Sigmoid colon (tissue), 7 donors: ENCODE data around the gene FAM161A. TPM values are rescaled to one million over a fixed set of nuclear protein-coding genes. Genes with fewer than 3 reads are reported as not detected.
"Not testable (repeated sequence)": the region's sequence is repeated elsewhere in the genome, so short reads cannot be mapped to it uniquely, and the experiment has no call there.

Source experiments
- DNase-seq: peaks from one replicate; pipeline ENCODE4 v3.0.0-alpha.2; 2019
- H3K27ac ChIP-seq, 4 donors: fragments of 200-600 bp; sonication (generic); one replicate each; pipeline ENCODE4 v1.5.1; 2016 to 2019; ENCODE audit warnings: mild to moderate bottlenecking in 1 of 4
- H3K27me3 ChIP-seq, 3 donors: fragments of 200-600 bp; sonication (generic); one replicate each; pipeline ENCODE4 v1.5.1; 2019; ENCODE audit warnings: mild to moderate bottlenecking in 1 of 3
- H3K36me3 ChIP-seq, 4 donors: fragments of 200-600 bp; sonication (generic); one replicate each; pipeline ENCODE4 v1.5.1; 2016 to 2019
- H3K4me1 ChIP-seq, 4 donors: fragments of 200-600 bp; sonication (generic); one replicate each; pipeline ENCODE4 v1.5.1; 2017 to 2019
- H3K4me3 ChIP-seq, 4 donors: fragments of 200-600 bp; sonication (generic); one replicate each; pipeline ENCODE4 v1.5.1; 2017 to 2019; ENCODE audit warnings: mild to moderate bottlenecking in 2 of 4, moderate library complexity in 1 of 4
- H3K9me3 ChIP-seq, 4 donors: fragments of 200-600 bp in 3 of 4; sonication (generic) in 3 of 4; one replicate each; pipeline versions ENCODE4 v1.5.1 to v1.6.1; 2013 to 2019
- CTCF ChIP-seq, 4 experiments: fragments of 450-650 bp in 3 of 4; fragments of 200-600 bp in 1 of 4; IDR thresholded peaks; one replicate each; pipeline ENCODE4 v1.5.1; 2016 to 2019; ENCODE audit warnings: antibody characterized with exemption in 4 of 4, mild to moderate bottlenecking in 3 of 4, moderate library complexity in 2 of 4
- EP300 ChIP-seq, 4 donors: sonication (generic); formaldehyde crosslinking; IDR thresholded peaks; one replicate each; pipeline ENCODE4 v1.6.1; 2017; ENCODE audit warnings: antibody characterized with exemption in 4 of 4
- POLR2A ChIP-seq, 2 donors: fragments of 450-650 bp; IDR thresholded peaks; one replicate each; pipeline ENCODE4 v1.6.1; 2016; ENCODE audit warnings: antibody characterized with exemption in 2 of 2, mild to moderate bottlenecking in 2 of 2, moderate library complexity in 2 of 2
- POLR2AphosphoS5 ChIP-seq, 4 donors: sonication (generic); formaldehyde crosslinking; IDR thresholded peaks; one replicate each; pipeline ENCODE4 v1.6.1; 2017; ENCODE audit warnings: antibody characterized with exemption in 4 of 4
- WGBS, 2 donors: extraction: QIAGEN DNeasy Blood & Tissue Kit; methylation state at CpG; one replicate each; pipeline ENCODE4 v1.1.7; 2013; 5-methylcytosine and 5-hydroxymethylcytosine counted together
- intact Hi-C: fragments of 100-400 bp; cut with DNase I; formaldehyde crosslinking; loops from one replicate; pipeline ENCODE4 v1.15.1; 2023
- polyA plus RNA-seq, 3 donors: library from polyadenylated mRNA; stranded (reverse); fragments of 200-250 nt; gene quantifications; one replicate each; pipeline ENCODE4 v1.2.3, GENCODE V29; 2013
- total RNA-seq, 4 donors: library from RNA; depleted of rRNA; stranded (reverse); fragments of >200 nt; gene quantifications; one replicate each; pipeline ENCODE4 v1.1.0, GENCODE V29; 2016
- donor health status: healthy with polysubstance abuse.
- donor health status: Bipolar disorder and iron deficiency.
- donor health status: healthy.

Gene FAM161A
- total and polyA plus RNA-seq, 7 donors, result 0.46 to 4.1 (median 1.8) TPM

GRCh38 chr2:61816480-61817355 lies 37.1 kb downstream of the FAM161A start:
- Histone ChIP-seq H3K4me1 (no peaks in the 10 kb centered on the region), H3K27me3 (no peaks in the 10 kb centered on the region), H3K36me3 (no peaks in the 10 kb centered on the region), H3K4me3 (no peak overlapping the region), H3K9me3 (no peaks in the 10 kb centered on the region), H3K27ac (no peak overlapping the region)
- DNase-seq, result no peak
- no peak for TF ChIP-seq EP300 (IDR thresholded peaks at IDR 0.05)
- no peak for TF ChIP-seq POLR2AphosphoS5 (IDR thresholded peaks at IDR 0.05)
- no peak for TF ChIP-seq CTCF (IDR thresholded peaks at IDR 0.05)
- TF ChIP-seq POLR2A (IDR thresholded peaks at IDR 0.05), result no peak
- intact Hi-C loops, result no loop called here
- 84 to 87% methylated on average over 20 of the region's 20 CpGs for WGBS, 2 donors

- no peak overlapping the region for H3K4me3 ChIP-seq
- 90% methylated on average over 6 of the region's 6 CpGs for WGBS, 2 donors
- no peaks in the 10 kb centered on the region for H3K27me3 ChIP-seq
- intact Hi-C loops, result no loop called here
- no peaks in the 10 kb centered on the region for H3K36me3 ChIP-seq
- no peak overlapping the region for H3K27ac ChIP-seq
- TF ChIP-seq POLR2AphosphoS5 (IDR thresholded peaks at IDR 0.05), result no peak
- TF ChIP-seq POLR2A (IDR thresholded peaks at IDR 0.05), result no peak
- TF ChIP-seq EP300 (IDR thresholded peaks at IDR 0.05), result no peak
- TF ChIP-seq CTCF (IDR thresholded peaks at IDR 0.05), result no peak
- no peak for DNase-seq
- H3K9me3 ChIP-seq, result no peaks in the 10 kb centered on the region
- no peaks in the 10 kb centered on the region for H3K4me1 ChIP-seq
These were observed 39.2 kb downstream of the FAM161A start for GRCh38 chr2:61814539-61815160.

- 92 to 93% methylated on average over 3 of the region's 3 CpGs for WGBS, 2 donors
- H3K27me3 ChIP-seq, H3K27ac ChIP-seq, H3K4me3 ChIP-seq, H3K36me3 ChIP-seq, H3K9me3 ChIP-seq, DNase-seq, intact Hi-C loops, H3K4me1 ChIP-seq: not testable (repeated sequence)
These were observed 40.5 kb downstream of the FAM161A start for GRCh38 chr2:61813314-61813713.

GRCh38 chr2:61811821-61812220 lies 42.0 kb downstream of the FAM161A start:
- DNase-seq, result no peak
- Histone ChIP-seq H3K36me3 (no peaks in the 10 kb centered on the region), H3K9me3 (no peaks in the 10 kb centered on the region), H3K27me3 (no peaks in the 10 kb centered on the region), H3K27ac (no peak overlapping the region), H3K4me3 (no peak overlapping the region), H3K4me1 (no peaks in the 10 kb centered on the region)
- 80 to 89% methylated on average over 3 of the region's 3 CpGs for WGBS, 2 donors
- intact Hi-C loops, result no loop called here
- TF ChIP-seq EP300 (IDR thresholded peaks at IDR 0.05) (no peak), POLR2A (IDR thresholded peaks at IDR 0.05) (no peak), POLR2AphosphoS5 (IDR thresholded peaks at IDR 0.05) (no peak), CTCF (IDR thresholded peaks at IDR 0.05) (no peak)

- H3K27me3 ChIP-seq, H3K36me3 ChIP-seq, intact Hi-C loops, H3K9me3 ChIP-seq, H3K4me1 ChIP-seq, DNase-seq, H3K27ac ChIP-seq, H3K4me3 ChIP-seq: not testable (repeated sequence)
- 77 to 97% methylated on average over 1 of the region's 1 CpG for WGBS, 2 donors
These were observed 43.7 kb downstream of the FAM161A start for GRCh38 chr2:61810203-61810602.

GRCh38 chr2:61808693-61809092 lies 45.2 kb downstream of the FAM161A start:
- intact Hi-C loops, result not testable (repeated sequence)

More at GRCh38 chr2:61808693-61809092, 45.2 kb downstream of the FAM161A start:
- not testable (repeated sequence) for H3K4me3 ChIP-seq, H3K27ac ChIP-seq, H3K27me3 ChIP-seq, H3K4me1 ChIP-seq, DNase-seq, H3K9me3 ChIP-seq, H3K36me3 ChIP-seq
- WGBS, 2 donors, result 82 to 87% methylated on average over 5 of the region's 5 CpGs
